ENCODE results near the gene KCNB1. TPM values are rescaled to one million over a fixed set of nuclear protein-coding genes. Genes with fewer than 3 reads are reported as not detected.
"Not testable (repeated sequence)": the region's sequence is repeated elsewhere in the genome, so short reads cannot be mapped to it uniquely, and the experiment has no call there.

KCNB1 gene
- total RNA-seq, 1 donor from 2014 or later, result 5.8 TPM

GRCh38 chr20:49318091-49318429, 164.4 kb downstream of the KCNB1 start:
- no peak for DNase-seq

- no peak for DNase-seq
These were observed 165.8 kb downstream of the KCNB1 start for GRCh38 chr20:49316704-49317103.

- no peak for DNase-seq
These were observed 166.9 kb downstream of the KCNB1 start for GRCh38 chr20:49315580-49315979.

DNA sequence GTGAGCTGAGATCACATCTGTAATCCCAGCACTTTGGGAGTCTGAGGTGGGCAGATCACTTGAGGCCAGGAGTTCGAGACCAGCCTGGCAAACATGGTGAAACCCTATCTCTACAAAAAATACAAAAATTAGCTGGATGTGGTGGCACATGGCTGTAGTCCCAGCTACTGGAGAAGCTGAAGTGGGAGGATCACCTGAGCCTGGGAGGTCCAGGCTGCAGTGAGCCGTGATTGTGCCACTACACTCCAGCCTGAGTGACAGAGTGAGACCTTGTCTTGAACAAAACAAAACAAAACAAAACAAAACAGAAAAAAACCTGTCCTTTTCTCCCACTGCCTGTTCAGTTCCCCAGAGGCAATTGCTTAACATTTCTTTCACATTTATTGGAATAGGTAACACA, 168.4 kb downstream of the KCNB1 start:
- DNase-seq, result not testable (repeated sequence)

Other genes with a start within 250 kb of the KCNB1 start
- 14.0 TPM for gene ZNFX1, start 204.6 kb downstream of the KCNB1 start, total RNA-seq
- gene PTGIS, start 85.5 kb upstream of the KCNB1 start, total RNA-seq, result 10.8 TPM
- gene B4GALT5, start 231.2 kb upstream of the KCNB1 start, total RNA-seq, result 59.3 TPM